Activated CD8-positive, alpha-beta memory T cell treated with anti-CD3 and anti-CD28 coated beads for 36 hours (primary cell): Measurements from ENCODE around the gene VANGL2. TPM values are rescaled to one million over a fixed set of nuclear protein-coding genes. Genes with fewer than 3 reads are reported as not detected.

Experiments used
- CTCF ChIA-PET: fragments of 350-600 bp; sonication (Branson Sonifier 250); formaldehyde crosslinking; loops from one replicate; lab custom pipeline; 2021; ENCODE audit warnings: antibody characterized with exemption; lab: Charles Lee
- POLR2A ChIA-PET: fragments of 350-600 bp; sonication (Branson Sonifier 250); formaldehyde crosslinking; loops from one replicate; lab custom pipeline; 2021; ENCODE audit warnings: antibody characterized with exemption; lab: Charles Lee
- total RNA-seq, 2 experiments: library from RNA; stranded (reverse); gene quantifications; one replicate each; pipeline ENCODE4 v1.2.3, GENCODE V29; 2021

The VANGL2 gene
- total RNA-seq, 2 experiments from 2014 or later = 0.04 to 0.06 TPM

GRCh38 chr1:160418483-160418882 is 18.1 kb downstream of the VANGL2 start:
- ChIA-PET POLR2A (interaction anchor here (0.7 kb wide), 1 partner anchor 181 kb away, joined by 3 read pairs; no protein-coding TSS in a partner anchor), CTCF (no interaction called here)

GRCh38 chr1:160419150-160419837 is 18.9 kb downstream of the VANGL2 start:
- POLR2A ChIA-PET = no interaction called here
- CTCF ChIA-PET = no interaction called here

- POLR2A ChIA-PET = no interaction called here
- CTCF ChIA-PET = no interaction called here
Observed at GRCh38 chr1:160419838-160420169, 19.4 kb downstream of the VANGL2 start.

- ChIA-PET POLR2A (no interaction called here), CTCF (interaction anchor here (0.6 kb wide), 1 partner anchor 467 kb away, joined by 3 read pairs; no protein-coding TSS in a partner anchor)
Observed at GRCh38 chr1:160420881-160421842, 20.8 kb downstream of the VANGL2 start.

DNA sequence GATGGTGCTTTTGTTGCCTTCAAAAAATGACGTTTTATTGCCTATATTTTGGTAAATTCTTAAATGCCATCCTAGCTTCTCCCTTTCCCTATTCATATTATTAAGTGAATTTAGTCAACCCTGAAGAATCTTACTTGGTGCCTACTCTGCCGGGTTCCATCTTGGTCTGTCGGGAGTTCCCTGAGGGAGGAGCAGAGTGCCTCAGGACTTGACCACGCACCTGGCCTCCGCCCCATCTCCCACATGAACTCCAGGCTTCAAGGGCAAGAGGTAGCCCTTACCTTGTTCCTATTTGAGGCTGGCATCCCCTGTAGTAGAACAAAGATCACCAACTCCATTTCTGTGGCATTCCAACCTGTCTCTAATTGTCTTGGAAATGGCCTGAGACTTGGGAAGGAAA is 21.5 kb downstream of the VANGL2 start:
- CTCF ChIA-PET = no interaction called here
- POLR2A ChIA-PET = no interaction called here

- CTCF ChIA-PET = no interaction called here
- POLR2A ChIA-PET = no interaction called here
Observed at GRCh38 chr1:160423966-160424365, 23.6 kb downstream of the VANGL2 start.

GRCh38 chr1:160425847-160426246 is 25.5 kb downstream of the VANGL2 start:
- CTCF ChIA-PET = no interaction called here
- POLR2A ChIA-PET = no interaction called here

DNA sequence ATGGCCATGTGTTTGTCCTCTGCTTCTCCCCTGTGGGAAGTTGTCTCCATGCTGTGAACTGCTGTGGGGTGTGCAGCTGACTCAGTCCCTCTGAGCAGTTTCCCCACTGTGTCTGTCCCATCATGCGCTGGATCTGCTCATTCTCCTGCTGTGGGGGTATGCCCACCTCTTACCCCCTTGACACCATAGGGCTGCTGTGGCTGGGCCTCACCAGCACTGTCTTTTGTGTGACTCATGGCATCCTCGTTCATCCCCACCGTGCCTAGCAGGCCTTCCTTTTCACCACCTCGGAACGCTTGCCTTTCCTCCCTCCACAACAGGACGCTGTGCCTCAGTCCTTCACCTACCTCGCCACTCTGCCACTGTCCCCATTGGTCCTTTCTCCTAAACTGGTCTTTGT is 27.3 kb downstream of the VANGL2 start:
- POLR2A ChIA-PET = no interaction called here
- CTCF ChIA-PET = no interaction called here

- POLR2A ChIA-PET = no interaction called here
- CTCF ChIA-PET = interaction anchor here (0.8 to 2.4 kb wide), 9 partner anchors 26 to 181 kb away, joined by 3 to 13 read pairs (median 4); partner anchors contain the start of gene CD84
Observed at GRCh38 chr1:160428053-160428452, 27.7 kb downstream of the VANGL2 start.

DNA sequence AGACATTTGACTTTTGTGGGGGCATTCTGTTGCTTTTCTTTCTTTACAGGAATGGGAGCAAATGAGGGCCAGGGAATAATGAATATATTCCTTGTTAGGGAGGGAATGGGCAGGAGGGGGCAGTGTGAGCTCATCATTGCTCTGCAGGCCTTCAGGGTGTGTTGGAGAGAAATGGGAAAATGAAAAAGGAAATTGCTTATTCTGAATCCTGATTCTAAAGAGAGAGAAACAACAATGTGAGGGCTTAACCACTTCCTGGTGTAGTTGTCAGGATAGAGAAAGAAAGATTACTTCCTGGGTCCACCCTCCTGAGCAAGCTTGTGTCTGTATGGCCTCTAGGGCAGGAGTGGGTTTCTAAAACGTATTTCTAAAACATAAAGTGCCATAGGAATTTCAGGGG is 28.3 kb downstream of the VANGL2 start:
- POLR2A ChIA-PET = no interaction called here
- CTCF ChIA-PET = interaction anchor here (0.8 to 2.4 kb wide), 10 partner anchors 26 to 180 kb away, joined by 3 to 13 read pairs (median 4); partner anchors contain the start of gene CD84

GRCh38 chr1:160429125-160429561 is 28.8 kb downstream of the VANGL2 start:
- CTCF ChIA-PET = interaction anchor here (1.0 to 2.4 kb wide), 7 partner anchors 91 to 180 kb away, joined by 3 to 13 read pairs (median 6); partner anchors contain the start of gene CD84

DNA sequence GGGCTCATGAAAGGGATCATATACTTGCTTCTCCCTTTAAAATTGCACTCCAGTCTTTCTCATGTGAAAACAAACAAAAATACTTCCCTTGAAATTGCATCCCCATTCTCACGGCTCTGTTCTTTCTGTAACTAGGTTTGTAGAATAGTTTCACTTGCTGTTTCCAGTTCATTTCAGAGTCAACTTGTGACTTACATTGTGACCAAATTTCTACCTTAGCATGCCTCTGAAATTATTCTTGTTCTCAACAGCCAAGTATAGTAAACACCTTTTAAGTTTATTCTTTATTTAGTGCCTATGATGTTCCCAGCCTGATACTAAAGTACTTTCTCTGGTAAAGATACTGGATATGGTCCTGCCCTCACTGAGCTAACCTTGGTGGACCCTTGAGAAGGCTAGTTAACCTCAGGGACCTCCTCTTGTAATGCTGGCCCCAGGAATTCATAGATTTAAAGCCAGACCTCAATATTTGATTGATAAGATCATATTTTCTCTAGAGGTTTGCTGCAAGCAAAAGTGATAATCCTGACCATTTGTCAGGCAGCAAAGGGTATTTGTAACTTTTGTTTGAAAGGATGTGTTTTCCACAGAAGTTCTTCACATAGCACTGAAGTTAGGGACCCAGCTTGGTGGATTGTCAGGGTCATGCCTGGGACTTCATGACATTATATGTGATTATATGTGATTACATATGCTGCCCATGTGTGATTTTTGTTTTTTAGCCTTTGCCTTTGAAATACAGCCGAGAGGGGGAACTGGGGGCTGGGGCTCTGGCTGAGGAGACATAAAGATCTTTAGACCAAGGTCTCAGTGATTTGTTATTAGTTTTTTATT is 29.6 kb downstream of the VANGL2 start:
- CTCF ChIA-PET = interaction anchor here (0.6 to 2.4 kb wide), 6 partner anchors 10 to 179 kb away, joined by 3 to 13 read pairs (median 6); partner anchors contain the start of gene CD84
- POLR2A ChIA-PET = interaction anchor here (0.6 kb wide), 1 partner anchor 72 kb away, joined by 3 read pairs; no protein-coding TSS in a partner anchor

More at GRCh38 chr1:160429125-160429561, 28.8 kb downstream of the VANGL2 start:
- POLR2A ChIA-PET = no interaction called here

DNA sequence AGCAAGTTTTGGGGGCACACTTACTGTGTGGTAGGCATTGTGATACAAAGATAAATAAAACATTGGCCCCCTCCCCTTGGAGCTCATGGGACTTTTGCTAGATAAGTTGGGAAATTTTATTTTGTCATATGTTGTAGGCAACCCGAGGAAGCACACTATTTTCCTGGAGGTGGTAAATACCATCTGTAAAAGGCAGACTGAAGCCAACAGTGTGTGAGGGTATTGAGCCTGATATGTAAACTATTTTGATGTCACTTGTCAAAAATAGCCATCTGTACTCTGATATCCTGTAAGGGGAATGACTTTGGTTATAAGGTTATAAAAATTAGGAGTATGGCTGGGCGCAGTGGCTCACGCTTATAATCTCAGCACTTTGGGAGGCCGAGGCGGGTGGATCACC is 30.6 kb downstream of the VANGL2 start:
- ChIA-PET POLR2A (interaction anchor here (0.6 kb wide), 1 partner anchor 190 kb away, joined by 10 read pairs; no protein-coding TSS in a partner anchor), CTCF (interaction anchor here (0.7 to 1.0 kb wide), 2 partner anchors 176 to 179 kb away, joined by 3 read pairs; no protein-coding TSS in a partner anchor)

GRCh38 chr1:160431571-160431970 is 31.2 kb downstream of the VANGL2 start:
- POLR2A ChIA-PET = interaction anchor here (0.6 kb wide), 1 partner anchor 190 kb away, joined by 10 read pairs; no protein-coding TSS in a partner anchor
- CTCF ChIA-PET = interaction anchor here (0.7 to 1.3 kb wide), 3 partner anchors 119 to 178 kb away, joined by 3 read pairs; no protein-coding TSS in a partner anchor

- POLR2A ChIA-PET = interaction anchor here (0.5 kb wide), 1 partner anchor 14 kb away, joined by 3 read pairs; no protein-coding TSS in a partner anchor
- CTCF ChIA-PET = interaction anchor here (1.3 kb wide), 1 partner anchor 118 kb away, joined by 3 read pairs; no protein-coding TSS in a partner anchor
Observed at GRCh38 chr1:160432371-160432786, 32.0 kb downstream of the VANGL2 start.

- CTCF ChIA-PET = no interaction called here
- POLR2A ChIA-PET = no interaction called here
Observed at GRCh38 chr1:160436966-160437365, 36.6 kb downstream of the VANGL2 start.

GRCh38 chr1:160437432-160438316 is 37.3 kb downstream of the VANGL2 start:
- CTCF ChIA-PET = no interaction called here
- POLR2A ChIA-PET = no interaction called here
